ENCODE measurements around the gene NKAPD1.

Gene NKAPD1

DNA sequence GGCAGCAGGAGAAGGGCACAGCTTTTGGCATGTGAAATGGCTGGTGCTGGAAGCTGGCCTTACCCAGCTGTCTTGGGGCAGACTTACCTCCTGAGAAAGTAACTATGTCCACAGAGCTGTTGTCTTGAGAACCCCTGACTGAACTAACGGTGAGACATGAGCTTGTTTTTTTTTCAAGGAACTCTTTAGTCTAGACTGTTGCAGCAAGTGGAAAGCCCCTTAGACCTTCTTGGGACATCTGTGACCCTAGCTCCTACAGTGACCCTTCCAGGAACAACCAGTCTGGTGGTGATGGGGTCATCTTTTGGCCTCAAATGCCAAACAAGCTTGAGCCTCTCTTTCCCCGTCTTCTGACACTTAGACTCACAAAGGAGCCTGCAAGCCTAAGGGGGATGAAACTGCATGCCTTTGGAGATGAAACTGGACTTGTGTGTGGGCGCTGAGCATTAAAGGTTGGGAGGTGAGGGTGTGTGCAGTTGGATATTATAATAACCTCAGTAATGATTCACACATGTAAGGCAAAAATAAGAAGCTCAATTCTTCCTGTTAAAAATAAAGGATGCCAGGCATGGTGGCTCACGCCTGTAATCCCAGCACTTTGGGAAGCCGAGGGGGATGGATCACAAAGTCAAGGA lies 48.0 kb downstream of the NKAPD1 start:
- H3K9me3 ChIP-seq (ENCODE audit: control insufficient read depth, insufficient read depth, low read length): no peaks in the 10 kb centered on the region
- no peaks in the 10 kb centered on the region for H3K36me3 ChIP-seq (ENCODE audit: control insufficient read depth, insufficient read depth, low read length)
- no peaks in the 10 kb centered on the region for H3K27me3 ChIP-seq (ENCODE audit: control insufficient read depth, insufficient read depth, low read length)
- H3K27ac ChIP-seq (ENCODE audit: low read depth, low read length): no peak overlapping the region
- H3K4me3 ChIP-seq (ENCODE audit: low read depth, low read length): no peak overlapping the region
- H3K4me1 ChIP-seq (ENCODE audit: control insufficient read depth, insufficient read depth, low read length): no peaks in the 10 kb centered on the region
- H3K9ac ChIP-seq (ENCODE audit: low read depth, low read length): no peak overlapping the region

DNA sequence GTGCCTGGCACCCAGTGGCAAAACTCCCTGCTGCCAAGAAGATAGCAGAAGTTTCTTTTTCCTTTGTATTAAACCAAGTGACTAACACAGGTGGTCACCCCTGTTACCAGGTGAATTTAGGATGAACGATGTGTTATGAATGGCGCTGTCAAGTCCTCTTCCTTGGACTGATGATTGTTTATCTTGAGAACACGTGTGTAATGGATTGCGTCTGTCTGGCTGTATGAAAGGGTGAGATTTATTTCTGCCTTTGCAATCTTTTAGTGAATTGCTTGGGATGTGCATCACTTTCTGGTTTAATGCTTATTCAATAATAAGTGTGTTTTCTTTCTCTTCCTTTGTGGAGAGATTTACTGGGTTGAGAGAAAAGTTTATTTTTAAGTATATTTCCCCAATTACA lies 49.0 kb downstream of the NKAPD1 start:
- no peaks in the 10 kb centered on the region for H3K27me3 ChIP-seq (ENCODE audit: control insufficient read depth, insufficient read depth, low read length)
- H3K27ac ChIP-seq (ENCODE audit: low read depth, low read length): no peak overlapping the region
- no peaks in the 10 kb centered on the region for H3K36me3 ChIP-seq (ENCODE audit: control insufficient read depth, insufficient read depth, low read length)
- no peak overlapping the region for H3K4me3 ChIP-seq (ENCODE audit: low read depth, low read length)
- no peak overlapping the region for H3K9ac ChIP-seq (ENCODE audit: low read depth, low read length)
- no peaks in the 10 kb centered on the region for H3K4me1 ChIP-seq (ENCODE audit: control insufficient read depth, insufficient read depth, low read length)
- no peaks in the 10 kb centered on the region for H3K9me3 ChIP-seq (ENCODE audit: control insufficient read depth, insufficient read depth, low read length)

DNA sequence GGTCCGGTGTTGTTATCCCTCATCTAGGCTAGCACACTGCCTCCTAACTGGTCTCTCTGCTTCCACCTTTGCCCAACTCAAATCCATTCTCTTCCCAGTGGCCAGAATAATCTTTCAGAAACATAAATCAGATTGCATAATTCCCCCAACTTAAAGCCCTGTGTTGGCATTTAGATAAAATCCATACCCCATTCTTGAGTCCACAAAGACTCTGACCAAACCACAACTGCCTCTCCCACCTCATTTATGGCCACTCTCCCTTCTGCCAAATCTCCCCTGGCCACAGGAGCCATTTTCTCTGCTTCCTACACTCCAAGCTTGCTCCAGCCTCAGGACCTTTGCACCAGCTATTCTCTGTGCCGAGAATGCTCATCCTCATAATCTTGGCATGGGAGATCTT lies 53.0 kb downstream of the NKAPD1 start:
- no peak overlapping the region for H3K4me3 ChIP-seq (ENCODE audit: low read depth, low read length)
- H3K36me3 ChIP-seq (ENCODE audit: control insufficient read depth, insufficient read depth, low read length): no peaks in the 10 kb centered on the region
- no peaks in the 10 kb centered on the region for H3K27me3 ChIP-seq (ENCODE audit: control insufficient read depth, insufficient read depth, low read length)
- H3K9ac ChIP-seq (ENCODE audit: low read depth, low read length): no peak overlapping the region
- H3K9me3 ChIP-seq (ENCODE audit: control insufficient read depth, insufficient read depth, low read length): no peaks in the 10 kb centered on the region
- no peak overlapping the region for H3K27ac ChIP-seq (ENCODE audit: low read depth, low read length)
- no peaks in the 10 kb centered on the region for H3K4me1 ChIP-seq (ENCODE audit: control insufficient read depth, insufficient read depth, low read length)

DNA sequence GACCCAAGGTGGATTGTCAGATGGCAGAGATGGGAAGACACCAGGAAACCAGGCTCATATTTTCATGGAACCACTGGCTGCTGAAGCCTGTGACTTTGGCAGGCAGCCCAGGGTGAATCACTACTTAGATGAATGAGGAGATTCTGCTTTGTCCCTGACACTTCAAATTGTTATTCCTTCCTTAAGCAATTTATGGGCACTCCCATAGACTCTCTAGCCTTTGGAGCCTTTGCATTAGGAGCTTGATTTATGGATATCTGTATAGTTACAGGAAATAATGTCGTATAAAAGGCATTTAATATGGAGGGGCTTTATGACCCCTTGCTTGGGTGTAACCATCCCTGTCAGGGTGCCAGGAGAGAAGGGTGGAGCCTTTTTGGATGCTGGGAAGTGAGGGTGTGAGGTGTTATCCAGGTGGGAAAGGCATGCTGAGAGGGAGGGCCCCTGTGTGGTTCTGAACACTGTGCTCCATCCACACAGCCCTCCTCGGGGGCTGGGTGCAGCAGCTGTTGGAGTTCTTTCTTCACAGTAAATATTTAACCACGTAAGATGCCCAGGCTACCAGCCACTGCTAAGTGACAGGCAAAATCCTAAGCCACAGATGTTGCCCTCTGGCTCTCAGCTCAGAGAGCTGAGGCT lies 54.5 kb downstream of the NKAPD1 start:
- Histone ChIP-seq H3K27me3 (ENCODE audit: control insufficient read depth, insufficient read depth, low read length) (no peaks in the 10 kb centered on the region), H3K9me3 (ENCODE audit: control insufficient read depth, insufficient read depth, low read length) (no peaks in the 10 kb centered on the region), H3K27ac (ENCODE audit: low read depth, low read length) (no peak overlapping the region), H3K36me3 (ENCODE audit: control insufficient read depth, insufficient read depth, low read length) (no peaks in the 10 kb centered on the region), H3K4me1 (ENCODE audit: control insufficient read depth, insufficient read depth, low read length) (no peaks in the 10 kb centered on the region), H3K4me3 (ENCODE audit: low read depth, low read length) (no peak overlapping the region), H3K9ac (ENCODE audit: low read depth, low read length) (no peak overlapping the region)

DNA sequence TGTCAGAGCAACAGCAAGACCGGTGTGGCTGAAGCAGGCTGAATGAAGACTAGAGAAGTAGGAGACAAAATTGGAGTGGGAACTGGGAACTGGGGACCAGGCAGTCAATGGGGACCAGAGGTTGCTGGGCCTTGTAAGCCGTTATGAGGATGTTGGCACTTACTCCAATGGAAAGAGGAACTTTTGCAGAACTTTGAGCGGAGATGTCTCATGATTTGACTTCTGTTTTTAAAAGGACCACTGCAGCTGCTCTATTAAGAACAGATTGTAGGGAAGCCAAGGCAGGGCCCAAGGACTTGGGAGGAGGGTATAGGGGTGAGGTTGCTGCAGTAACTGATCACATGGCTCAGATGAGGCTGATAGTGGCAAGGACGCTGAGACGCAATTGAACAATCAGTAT lies 55.6 kb downstream of the NKAPD1 start:
- Histone ChIP-seq H3K9me3 (ENCODE audit: control insufficient read depth, insufficient read depth, low read length) (no peaks in the 10 kb centered on the region), H3K4me3 (ENCODE audit: low read depth, low read length) (no peak overlapping the region), H3K27ac (ENCODE audit: low read depth, low read length) (no peak overlapping the region), H3K36me3 (ENCODE audit: control insufficient read depth, insufficient read depth, low read length) (no peaks in the 10 kb centered on the region), H3K9ac (ENCODE audit: low read depth, low read length) (no peak overlapping the region), H3K4me1 (ENCODE audit: control insufficient read depth, insufficient read depth, low read length) (no peaks in the 10 kb centered on the region), H3K27me3 (ENCODE audit: control insufficient read depth, insufficient read depth, low read length) (no peaks in the 10 kb centered on the region)

DNA sequence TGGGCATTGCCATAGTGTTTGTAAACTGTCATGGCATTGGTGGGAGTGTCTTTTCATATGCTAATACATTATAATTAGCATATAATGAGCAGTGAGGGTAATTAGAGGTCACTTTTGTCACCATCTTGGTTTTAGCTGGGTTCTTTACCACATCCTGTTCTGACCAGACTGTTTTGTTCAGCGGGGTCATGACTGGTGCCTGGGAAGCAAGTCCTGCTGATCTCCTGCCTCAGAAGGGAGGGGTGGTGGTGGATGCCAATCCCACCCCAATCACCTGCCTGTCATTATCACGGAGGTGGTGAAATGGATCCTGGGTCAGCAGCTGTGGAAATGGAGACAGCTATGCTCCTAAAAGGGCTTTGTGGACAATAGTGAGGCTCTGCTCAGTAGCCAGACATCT lies 58.6 kb downstream of the NKAPD1 start:
- Histone ChIP-seq H3K27me3 (ENCODE audit: control insufficient read depth, insufficient read depth, low read length) (no peaks in the 10 kb centered on the region), H3K36me3 (ENCODE audit: control insufficient read depth, insufficient read depth, low read length) (no peaks in the 10 kb centered on the region), H3K4me3 (ENCODE audit: low read depth, low read length) (no peak overlapping the region), H3K9me3 (ENCODE audit: control insufficient read depth, insufficient read depth, low read length) (no peaks in the 10 kb centered on the region), H3K9ac (ENCODE audit: low read depth, low read length) (no peak overlapping the region), H3K4me1 (ENCODE audit: control insufficient read depth, insufficient read depth, low read length) (no peaks in the 10 kb centered on the region), H3K27ac (ENCODE audit: low read depth, low read length) (no peak overlapping the region)

DNA sequence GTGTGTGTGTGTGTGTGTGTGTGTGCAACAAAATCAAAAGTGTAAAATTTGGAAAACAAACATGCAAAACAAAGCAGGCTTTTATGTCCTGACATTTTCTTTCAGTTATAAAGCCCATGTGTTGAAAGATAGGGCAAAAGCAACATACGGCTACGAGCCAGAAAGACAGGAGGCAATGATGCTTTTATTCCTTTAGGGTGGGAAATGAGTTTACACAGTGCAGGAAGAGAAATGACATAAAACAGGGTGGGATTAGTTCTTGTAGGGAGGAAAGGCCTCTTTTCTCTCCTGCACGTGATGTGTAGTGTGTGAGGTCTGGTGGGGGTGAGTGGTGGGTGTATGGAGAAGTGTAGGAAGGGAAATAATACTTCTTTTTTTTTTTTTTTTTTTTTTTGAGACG lies 60.4 kb downstream of the NKAPD1 start:
- H3K9me3 ChIP-seq (ENCODE audit: control insufficient read depth, insufficient read depth, low read length): no peaks in the 10 kb centered on the region
- H3K9ac ChIP-seq (ENCODE audit: low read depth, low read length): no peak overlapping the region
- no peaks in the 10 kb centered on the region for H3K27me3 ChIP-seq (ENCODE audit: control insufficient read depth, insufficient read depth, low read length)
- no peaks in the 10 kb centered on the region for H3K4me1 ChIP-seq (ENCODE audit: control insufficient read depth, insufficient read depth, low read length)
- H3K4me3 ChIP-seq (ENCODE audit: low read depth, low read length): no peak overlapping the region
- H3K36me3 ChIP-seq (ENCODE audit: control insufficient read depth, insufficient read depth, low read length): no peaks in the 10 kb centered on the region
- no peak overlapping the region for H3K27ac ChIP-seq (ENCODE audit: low read depth, low read length)

Measured in HUES48 (cell line).